Esophagus muscularis mucosa (tissue), 4 donors: Measurements from ENCODE around the gene AIG1. TPM values are rescaled to one million over a fixed set of nuclear protein-coding genes. Genes with fewer than 3 reads are reported as not detected.

ENCODE experiments used
- DNase-seq: peaks from one replicate; pipeline ENCODE4 v3.0.0-alpha.2; 2017; ENCODE audit errors: extremely low spot score
- H3K27ac ChIP-seq, 4 donors: fragments of 200-600 bp; sonication (generic); replicated peaks in 1 of 4; 1 replicate in 3 of 4; 2 replicates in 1 of 4; pipeline ENCODE4 v1.5.1; 2016 to 2019; ENCODE audit warnings: mild to moderate bottlenecking in 1 of 4
- H3K27me3 ChIP-seq, 4 donors: fragments of 200-600 bp; sonication (generic); one replicate each; pipeline versions ENCODE4 v1.5.1 to v1.6.0; 2016 to 2019
- H3K36me3 ChIP-seq, 4 donors: fragments of 200-600 bp; sonication (generic); one replicate each; pipeline ENCODE4 v1.5.1; 2016 to 2019
- H3K4me1 ChIP-seq, 4 donors: fragments of 200-600 bp; sonication (generic); one replicate each; pipeline ENCODE4 v1.5.1; 2016 to 2019
- H3K4me3 ChIP-seq, 4 donors: fragments of 200-600 bp; sonication (generic); 1 replicate in 2 of 4; 2 replicates in 2 of 4; pipeline ENCODE4 v1.5.1; 2016 to 2019; ENCODE audit warnings: mild to moderate bottlenecking in 4 of 4, moderate library complexity in 1 of 4
- H3K9me3 ChIP-seq, 4 donors: fragments of 200-600 bp; sonication (generic); 1 replicate in 3 of 4; 2 replicates in 1 of 4; pipeline ENCODE4 v1.5.1; 2016 to 2019
- EP300 ChIP-seq: sonication (generic); formaldehyde crosslinking; IDR thresholded peaks from one replicate; pipeline ENCODE4 v1.6.1; 2017; ENCODE audit warnings: antibody characterized with exemption
- POLR2A ChIP-seq: fragments of 450-650 bp; IDR thresholded peaks from one replicate; pipeline ENCODE4 v1.6.1; 2017; ENCODE audit warnings: antibody characterized with exemption, moderate library complexity, mild to moderate bottlenecking, low read depth
- POLR2AphosphoS5 ChIP-seq, 2 donors: sonication (generic); formaldehyde crosslinking; IDR thresholded peaks; one replicate each; pipeline ENCODE4 v1.6.1; 2017; ENCODE audit warnings: antibody characterized with exemption in 2 of 2
- WGBS: methylation state at CpG from one replicate; pipeline ENCODE4 v1.1.5; 2018; 5-methylcytosine and 5-hydroxymethylcytosine counted together
- intact Hi-C: fragments of 100-400 bp; cut with DNase I; formaldehyde crosslinking; loops from one replicate; pipeline ENCODE4 v1.15.1; 2023
- total RNA-seq, 4 donors: library from RNA; depleted of rRNA; stranded (reverse); fragments of >200 nt; gene quantifications; one replicate each; pipeline versions ENCODE4 v1.1.0 to v1.2.1, GENCODE V29; 2016
- TF ChIP-seq, protein P1 (sequence below), 3 experiments: fragments of 200-600 bp in 2 of 3; fragments of 450-650 bp in 1 of 3; sonication (generic) in 2 of 3; IDR thresholded peaks; one replicate each; pipeline ENCODE4 v1.5.1; 2017 to 2019; ENCODE audit warnings: antibody characterized with exemption in 3 of 3, mild to moderate bottlenecking in 2 of 3, moderate library complexity in 1 of 3

AIG1 gene
- total RNA-seq, 4 donors from 2014 or later, result 21.0 to 26.3 (median 23.4) TPM

DNA sequence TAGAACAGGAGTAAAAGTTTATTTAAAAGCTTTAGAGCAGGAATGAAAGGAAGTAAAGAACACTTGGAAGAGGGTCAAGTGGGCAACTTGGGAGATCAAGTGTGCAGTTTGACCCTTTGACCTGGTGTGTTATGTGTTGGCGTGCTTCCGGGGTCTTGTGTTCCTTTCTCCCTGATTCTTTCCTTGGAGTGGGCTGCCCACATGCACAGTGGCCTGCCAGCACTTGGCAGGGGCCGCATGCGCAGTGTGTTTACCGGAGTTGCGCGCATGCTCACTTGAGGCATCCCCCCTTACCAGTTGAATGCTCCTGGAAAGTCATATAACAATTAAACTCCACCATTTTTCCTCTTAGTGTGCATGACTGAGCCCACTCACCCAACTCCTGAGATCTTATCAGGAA, 229.5 kb downstream of the AIG1 start:
- no peak for TF ChIP-seq POLR2AphosphoS5 (IDR thresholded peaks at IDR 0.05)
- TF ChIP-seq, protein P1, sequence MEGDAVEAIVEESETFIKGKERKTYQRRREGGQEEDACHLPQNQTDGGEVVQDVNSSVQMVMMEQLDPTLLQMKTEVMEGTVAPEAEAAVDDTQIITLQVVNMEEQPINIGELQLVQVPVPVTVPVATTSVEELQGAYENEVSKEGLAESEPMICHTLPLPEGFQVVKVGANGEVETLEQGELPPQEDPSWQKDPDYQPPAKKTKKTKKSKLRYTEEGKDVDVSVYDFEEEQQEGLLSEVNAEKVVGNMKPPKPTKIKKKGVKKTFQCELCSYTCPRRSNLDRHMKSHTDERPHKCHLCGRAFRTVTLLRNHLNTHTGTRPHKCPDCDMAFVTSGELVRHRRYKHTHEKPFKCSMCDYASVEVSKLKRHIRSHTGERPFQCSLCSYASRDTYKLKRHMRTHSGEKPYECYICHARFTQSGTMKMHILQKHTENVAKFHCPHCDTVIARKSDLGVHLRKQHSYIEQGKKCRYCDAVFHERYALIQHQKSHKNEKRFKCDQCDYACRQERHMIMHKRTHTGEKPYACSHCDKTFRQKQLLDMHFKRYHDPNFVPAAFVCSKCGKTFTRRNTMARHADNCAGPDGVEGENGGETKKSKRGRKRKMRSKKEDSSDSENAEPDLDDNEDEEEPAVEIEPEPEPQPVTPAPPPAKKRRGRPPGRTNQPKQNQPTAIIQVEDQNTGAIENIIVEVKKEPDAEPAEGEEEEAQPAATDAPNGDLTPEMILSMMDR (IDR thresholded peaks at IDR 0.05), result no peak
- no peak for TF ChIP-seq EP300
- no peak for TF ChIP-seq POLR2A
- 91% methylated on average over 7 of the region's 7 CpGs for WGBS
- no peak overlapping the region for H3K27ac ChIP-seq
- peaks cover 0 to 19% (median 17%) of the 10 kb centered on the region in 4 donors for H3K4me1 ChIP-seq
- peak; percentile 80 for DNase-seq
- intact Hi-C loops, result no loop called here
- H3K36me3 ChIP-seq, result no peaks in the 10 kb centered on the region
- no peaks in the 10 kb centered on the region for H3K9me3 ChIP-seq
- no peak overlapping the region for H3K4me3 ChIP-seq
- no peaks in the 10 kb centered on the region for H3K27me3 ChIP-seq

DNA sequence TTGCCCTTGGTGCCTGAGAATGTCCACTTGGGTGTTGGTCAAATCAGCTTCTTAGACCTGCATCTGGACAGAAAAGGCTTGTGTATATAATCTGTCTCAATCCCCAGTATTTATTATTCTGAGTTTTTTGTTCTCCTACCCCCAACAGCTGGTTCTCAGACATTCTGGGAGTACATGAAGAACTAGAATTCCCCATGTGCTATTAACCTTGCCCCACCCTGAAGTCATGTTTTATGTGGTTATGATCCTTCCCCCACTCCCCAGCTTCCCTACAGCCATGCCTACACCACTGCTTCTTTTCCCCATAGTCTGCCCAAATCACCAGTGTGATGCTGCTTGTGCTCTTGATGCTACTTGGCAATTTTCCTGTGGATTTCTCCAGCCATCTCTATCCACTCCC, 232.8 kb downstream of the AIG1 start:
- H3K9me3 ChIP-seq, result no peaks in the 10 kb centered on the region
- H3K4me1 ChIP-seq, result no peaks in the 10 kb centered on the region
- no peaks in the 10 kb centered on the region for H3K27me3 ChIP-seq
- no peak overlapping the region for H3K4me3 ChIP-seq
- no peak overlapping the region for H3K27ac ChIP-seq
- no peaks in the 10 kb centered on the region for H3K36me3 ChIP-seq
- TF ChIP-seq, protein P1 (IDR thresholded peaks at IDR 0.05), result no peak
- TF ChIP-seq POLR2AphosphoS5 (IDR thresholded peaks at IDR 0.05) (no peak), EP300 (no peak), POLR2A (no peak)
- no peak for DNase-seq
- intact Hi-C loops, result no loop called here

DNA sequence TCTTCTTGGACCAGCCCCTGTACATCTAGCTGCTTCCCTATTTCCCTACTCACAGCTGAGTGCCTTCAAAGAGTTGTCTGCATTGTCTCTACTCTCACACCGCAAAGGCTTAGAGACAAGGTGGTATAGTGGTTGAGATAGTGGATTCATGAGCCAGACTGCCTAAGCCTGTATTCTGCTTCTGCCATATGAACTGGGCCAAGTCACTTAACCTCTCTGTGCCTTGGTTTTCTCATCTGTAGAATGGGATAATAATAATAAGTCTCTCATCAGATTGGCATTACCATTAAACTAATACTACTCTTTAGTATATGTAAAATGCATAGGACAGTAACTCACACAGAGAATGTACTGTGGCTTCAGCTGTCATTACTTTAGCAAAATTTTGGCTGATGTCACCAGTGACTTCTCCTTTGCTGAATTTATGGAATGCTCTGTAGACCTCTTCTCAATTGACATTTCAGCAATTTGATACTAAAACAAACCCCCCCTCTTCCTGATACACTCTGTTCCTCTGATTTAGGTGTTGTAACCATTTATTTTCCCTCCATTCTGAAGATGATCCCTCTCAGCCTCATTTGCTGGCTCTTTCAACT, 233.7 kb downstream of the AIG1 start:
- Histone ChIP-seq H3K9me3 (no peaks in the 10 kb centered on the region), H3K27me3 (no peaks in the 10 kb centered on the region), H3K4me3 (no peak overlapping the region), H3K27ac (no peak overlapping the region), H3K4me1 (no peaks in the 10 kb centered on the region), H3K36me3 (no peaks in the 10 kb centered on the region)
- WGBS, result 0% methylated on average over 1 of the region's 1 CpG
- no peak for DNase-seq
- intact Hi-C loops, result no loop called here
- TF ChIP-seq POLR2A (no peak), EP300 (no peak), POLR2AphosphoS5 (IDR thresholded peaks at IDR 0.05) (no peak)
- TF ChIP-seq, protein P1 (IDR thresholded peaks at IDR 0.05), result no peak

DNA sequence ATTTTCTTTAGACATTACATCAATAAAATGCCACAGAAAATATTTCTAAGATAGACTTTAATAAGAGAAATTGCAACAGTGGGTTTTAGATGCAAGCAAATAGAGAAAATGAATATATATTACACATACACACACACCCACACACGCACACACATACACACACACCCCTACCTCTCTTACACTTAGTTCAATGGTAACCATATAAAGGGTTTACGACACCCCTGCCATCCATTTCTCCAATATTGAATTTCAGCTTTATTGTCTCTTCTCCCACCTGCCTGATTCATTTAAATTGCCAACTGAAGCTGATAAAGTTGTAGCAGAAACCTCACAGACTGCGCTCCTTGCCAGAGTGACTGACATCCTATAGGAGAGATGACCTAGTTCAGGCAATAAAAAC, 235.2 kb downstream of the AIG1 start:
- Histone ChIP-seq H3K36me3 (no peaks in the 10 kb centered on the region), H3K27ac (no peak overlapping the region), H3K9me3 (no peaks in the 10 kb centered on the region), H3K27me3 (no peaks in the 10 kb centered on the region), H3K4me1 (no peaks in the 10 kb centered on the region), H3K4me3 (no peak overlapping the region)
- no peak for TF ChIP-seq EP300
- TF ChIP-seq, protein P1 (IDR thresholded peaks at IDR 0.05), result no peak
- TF ChIP-seq POLR2A, result no peak
- TF ChIP-seq POLR2AphosphoS5 (IDR thresholded peaks at IDR 0.05), result no peak
- intact Hi-C loops, result no loop called here
- 97% methylated on average over 3 of the region's 3 CpGs for WGBS
- no peak for DNase-seq

DNA sequence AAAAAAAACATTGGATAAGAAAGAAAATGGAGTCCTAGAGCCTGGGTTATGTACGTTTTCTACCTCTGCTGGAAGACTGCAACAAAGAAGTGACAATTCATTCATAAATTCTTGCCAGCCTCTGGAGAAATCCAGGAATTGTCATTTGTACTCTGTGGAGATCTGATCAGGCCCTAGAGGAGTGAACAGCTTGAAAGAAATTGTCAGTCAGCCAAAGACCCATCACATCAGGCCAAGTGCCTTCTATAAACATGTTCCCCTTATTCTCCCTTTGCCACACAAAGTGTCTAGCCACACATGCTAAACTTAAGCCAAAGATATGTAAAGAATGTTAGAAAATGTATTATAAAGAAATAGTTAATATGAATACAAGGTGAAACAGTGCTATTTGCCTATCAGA, 237.4 kb downstream of the AIG1 start:
- WGBS, result 82% methylated on average over 1 of the region's 1 CpG
- Histone ChIP-seq H3K4me3 (no peak overlapping the region), H3K36me3 (no peaks in the 10 kb centered on the region), H3K27ac (no peak overlapping the region), H3K9me3 (no peaks in the 10 kb centered on the region), H3K4me1 (no peaks in the 10 kb centered on the region), H3K27me3 (no peaks in the 10 kb centered on the region)
- TF ChIP-seq, protein P1 (IDR thresholded peaks at IDR 0.05), result no peak
- TF ChIP-seq POLR2AphosphoS5 (IDR thresholded peaks at IDR 0.05), result no peak
- no peak for TF ChIP-seq POLR2A
- no peak for TF ChIP-seq EP300
- intact Hi-C loops, result no loop called here
- DNase-seq, result no peak
